ENCODE measurements around the gene CAPNS1. TPM values are rescaled to one million over a fixed set of nuclear protein-coding genes. Genes with fewer than 3 reads are reported as not detected.
A peak's percentile ranks its signal among the peaks of the same experiment; 100 is the strongest.

Gene CAPNS1
- total and polyA plus RNA-seq, 10 donors, result 130 to 602 (median 347) TPM

DNA sequence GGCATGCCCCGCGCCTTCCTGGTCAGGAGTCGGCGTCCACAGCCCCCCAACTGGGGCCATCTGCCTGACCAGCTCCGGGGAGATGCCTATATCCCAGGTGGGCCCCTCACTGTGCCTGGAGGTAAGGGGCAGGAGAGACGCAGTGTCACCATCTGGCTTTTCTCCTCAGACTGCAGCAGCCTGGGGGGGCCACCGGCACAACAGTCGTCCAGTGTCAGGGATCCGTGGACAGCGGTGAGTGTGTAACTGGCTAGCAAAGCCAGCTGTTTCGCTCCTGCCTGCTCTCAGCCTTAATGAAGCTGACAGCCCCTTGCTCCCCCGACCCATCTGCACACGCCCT lies 28.7 kb upstream of the CAPNS1 start:
- peaks cover 11 to 30% (median 19%) of the 10 kb centered on the region in 6 donors for H3K4me1 ChIP-seq
- intact Hi-C loops (cut with DNase I; ENCODE audit: low total_unique reads), result loop anchor here (10.0 kb wide), 1 partner anchor 56 kb away; the partner anchor contains the start of genes THAP8 and WDR62
- H3K9me3 ChIP-seq, result no peaks in the 10 kb centered on the region
- H3K4me3 ChIP-seq, result no peak overlapping the region
- no peak for DNase-seq
- no peak overlapping the region for H3K27ac ChIP-seq
- peaks cover 0 to 56% (median 23%) of the 10 kb centered on the region in 6 donors for H3K36me3 ChIP-seq
- no peaks in the 10 kb centered on the region for H3K27me3 ChIP-seq (replicated peaks in 1 of 7)
- WGBS, 5 donors, result 88 to 93% (median 90%) methylated on average over 7 to 13 of the region's 13 CpGs
- TF ChIP-seq CTCF (IDR thresholded peaks at IDR 0.05 in 8 of 11, conservative IDR thresholded peaks at IDR 0.05 in 3 of 11) (no peak), POLR2AphosphoS5 (IDR thresholded peaks at IDR 0.05) (peak in 1 of 3 donors; percentile 32)

DNA sequence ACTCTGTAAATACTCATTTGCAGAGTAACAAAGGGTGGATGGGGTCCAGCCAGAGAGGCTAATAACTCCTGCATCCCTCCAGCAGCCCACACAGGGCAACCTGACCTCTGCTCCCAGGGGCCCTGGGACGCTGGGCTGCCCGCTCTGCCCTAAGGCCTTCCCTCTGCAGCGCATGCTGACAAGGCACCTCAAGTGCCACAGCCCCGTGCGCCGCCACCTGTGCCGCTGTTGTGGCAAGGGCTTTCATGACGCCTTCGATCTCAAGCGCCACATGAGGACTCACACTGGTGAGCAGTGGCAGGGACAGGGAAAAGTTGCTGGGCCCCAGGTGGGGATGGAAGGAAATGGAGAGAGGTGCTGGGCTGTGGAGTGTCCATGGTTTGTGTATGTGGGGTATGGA lies 27.2 kb upstream of the CAPNS1 start:
- peak; percentile 77 for DNase-seq
- WGBS, 5 donors, result 96 to 98% (median 96%) methylated on average over 10 of the region's 10 CpGs
- peaks cover 0 to 57% (median 26%) of the 10 kb centered on the region in 6 donors for H3K36me3 ChIP-seq

GRCh38 chr19:36113425-36113824 lies 26.4 kb upstream of the CAPNS1 start:
- peak overlapping the region in 6 of 8 donors; percentile 71 to 96 (median 80) for H3K4me3 ChIP-seq
- DNase-seq, result peak; percentile 81
- peaks cover 15 to 53% (median 35%) of the 10 kb centered on the region in 6 donors for H3K4me1 ChIP-seq
- no peaks in the 10 kb centered on the region for H3K27me3 ChIP-seq (replicated peaks in 1 of 7)
- TF ChIP-seq POLR2AphosphoS5 (IDR thresholded peaks at IDR 0.05) (no peak), POLR2A (IDR thresholded peaks at IDR 0.05) (no peak), CTCF (IDR thresholded peaks at IDR 0.05 in 8 of 11, conservative IDR thresholded peaks at IDR 0.05 in 3 of 11) (no peak)
- 94 to 97% (median 95%) methylated on average over 34 of the region's 34 CpGs for WGBS, 5 donors
- H3K9me3 ChIP-seq, result no peaks in the 10 kb centered on the region
- H3K27ac ChIP-seq, result peak overlapping the region in 1 of 8 donors; percentile 93
- intact Hi-C loops (cut with DNase I; ENCODE audit: low total_unique reads), result loop anchor here (10.0 kb wide), 1 partner anchor 59 kb away; the partner anchor contains the start of genes THAP8 and WDR62
- peaks cover 0 to 57% (median 28%) of the 10 kb centered on the region in 6 donors for H3K36me3 ChIP-seq

More for the DNA sequence above, 27.2 kb upstream of the CAPNS1 start:
- H3K4me1 ChIP-seq, result peaks cover 15 to 45% (median 33%) of the 10 kb centered on the region in 6 donors
- no peaks in the 10 kb centered on the region for H3K27me3 ChIP-seq (replicated peaks in 1 of 7)
- H3K27ac ChIP-seq, result no peak overlapping the region
- no peaks in the 10 kb centered on the region for H3K9me3 ChIP-seq
- no peak overlapping the region for H3K4me3 ChIP-seq
- intact Hi-C loops (cut with DNase I; ENCODE audit: low total_unique reads), result loop anchor here (10.0 kb wide), 1 partner anchor 58 kb away; the partner anchor contains the start of genes THAP8 and WDR62
- TF ChIP-seq POLR2A (IDR thresholded peaks at IDR 0.05), result no peak
- TF ChIP-seq POLR2AphosphoS5 (IDR thresholded peaks at IDR 0.05), result no peak
- no peak for TF ChIP-seq CTCF (IDR thresholded peaks at IDR 0.05 in 8 of 11, conservative IDR thresholded peaks at IDR 0.05 in 3 of 11)

GRCh38 chr19:36113894-36114720 lies 25.8 kb upstream of the CAPNS1 start:
- 12 to 16% (median 14%) methylated on average over 47 to 48 of the region's 48 CpGs for WGBS, 5 donors
- no peaks in the 10 kb centered on the region for H3K27me3 ChIP-seq (replicated peaks in 1 of 7)
- no peak for TF ChIP-seq POLR2AphosphoS5 (IDR thresholded peaks at IDR 0.05)
- TF ChIP-seq POLR2A (IDR thresholded peaks at IDR 0.05), result no peak
- TF ChIP-seq CTCF (IDR thresholded peaks at IDR 0.05 in 8 of 11, conservative IDR thresholded peaks at IDR 0.05 in 3 of 11), result no peak
- peak overlapping the region; percentile 64 to 96 (median 92) for H3K27ac ChIP-seq
- intact Hi-C loops (cut with DNase I; ENCODE audit: low total_unique reads), result loop anchor here (10.0 kb wide), 1 partner anchor 59 kb away; the partner anchor contains the start of genes THAP8 and WDR62
- peak overlapping the region; percentile 48 to 96 (median 80) for H3K4me3 ChIP-seq
- peaks cover 15 to 57% (median 35%) of the 10 kb centered on the region in 6 donors for H3K4me1 ChIP-seq
- peak; percentile 84 for DNase-seq
- H3K36me3 ChIP-seq, result peaks cover 0 to 63% (median 35%) of the 10 kb centered on the region in 6 donors
- no peaks in the 10 kb centered on the region for H3K9me3 ChIP-seq

Measured in spleen (tissue), 11 donors.